ENCODE data around the gene CBX7.
A peak's percentile ranks its signal among the peaks of the same experiment; 100 is the strongest.

Gene CBX7

DNA sequence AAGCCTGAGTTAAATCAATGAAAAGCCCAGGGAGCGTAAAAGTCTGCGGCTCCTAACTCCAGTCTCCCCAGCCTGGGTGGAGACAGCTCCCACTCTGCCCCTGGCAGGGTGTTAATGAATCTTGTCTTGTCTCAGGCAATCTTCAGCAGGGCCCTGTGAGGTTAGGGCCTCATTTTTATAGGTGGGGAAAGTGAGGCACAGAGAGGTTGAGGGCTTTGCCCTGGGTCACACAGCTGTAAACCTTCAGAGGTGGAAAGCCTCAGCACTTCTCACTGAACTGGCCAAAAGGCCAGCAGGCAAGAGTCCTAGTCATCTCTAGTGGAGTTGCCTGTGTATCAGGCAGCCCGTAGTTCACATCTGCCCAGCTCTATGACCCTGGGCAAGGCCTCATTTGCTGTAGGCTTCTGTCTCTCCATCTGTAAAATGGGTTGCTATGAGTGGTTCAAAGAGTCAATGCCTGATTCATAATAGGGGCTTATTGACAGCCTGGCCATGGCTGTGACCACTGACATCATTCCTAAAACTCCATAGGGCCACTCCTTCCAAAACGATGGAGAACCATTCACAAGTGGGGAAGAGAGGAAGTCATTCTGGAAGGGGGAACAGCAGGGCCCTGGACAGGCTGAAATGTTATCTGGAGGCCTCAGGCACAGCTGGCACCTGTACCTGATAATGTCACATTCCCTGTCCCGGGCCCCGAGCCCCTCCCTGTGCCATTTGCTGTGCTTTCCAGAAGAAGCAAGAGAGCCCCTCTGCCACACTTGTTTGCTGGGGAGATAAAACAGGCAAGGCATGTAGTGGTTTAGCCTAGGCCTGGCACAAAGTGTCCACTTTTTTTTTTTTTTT lies 6.0 kb downstream of the CBX7 start:
- DNase-seq, result no peak

GRCh38 chr22:39144101-39144767 lies 8.2 kb downstream of the CBX7 start:
- DNase-seq, result peak; percentile 42

GRCh38 chr22:39142088-39142680 lies 10.3 kb downstream of the CBX7 start:
- DNase-seq, result no peak

DNA sequence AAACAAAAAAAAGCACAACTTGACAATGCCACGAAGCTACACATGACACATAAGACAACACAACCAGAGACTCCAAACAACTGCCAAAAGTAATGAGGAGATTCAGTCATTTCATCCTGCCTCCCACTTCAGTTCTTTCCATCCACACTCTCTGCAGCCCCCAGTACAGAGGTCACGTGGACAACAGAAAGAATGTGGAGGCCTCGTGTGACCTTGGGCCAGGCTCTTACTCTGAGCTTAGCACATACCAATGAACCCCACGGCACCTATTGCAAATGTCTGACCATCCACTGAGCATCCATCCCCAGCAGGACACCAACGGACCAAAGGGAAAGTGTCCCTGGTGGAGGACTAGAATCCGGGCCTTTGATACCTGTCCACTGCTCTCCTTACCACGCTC lies 12.5 kb downstream of the CBX7 start:
- DNase-seq, result no peak

GRCh38 chr22:39138357-39138997 lies 14.0 kb downstream of the CBX7 start:
- no peak for DNase-seq

DNA sequence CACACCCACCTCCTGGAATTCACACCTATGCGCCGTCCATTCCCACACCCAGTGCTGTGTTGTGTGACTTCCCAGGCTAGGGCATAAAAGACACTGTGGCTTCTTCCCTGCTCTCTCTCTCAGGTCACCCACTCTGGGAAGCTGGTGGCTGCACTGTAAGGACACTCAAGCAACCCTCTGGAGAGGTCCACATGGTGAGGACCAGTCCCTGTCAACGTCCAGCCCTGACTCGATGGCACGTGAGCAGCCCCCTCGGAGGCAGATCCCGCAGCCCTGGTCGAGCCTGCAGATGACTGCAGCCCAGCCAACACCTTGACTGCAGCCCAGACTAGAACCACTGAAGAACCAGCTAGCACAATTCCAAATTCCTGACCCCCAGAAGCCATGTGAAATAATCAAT lies 16.2 kb downstream of the CBX7 start:
- DNase-seq, result no peak

GRCh38 chr22:39135092-39135896 lies 17.2 kb downstream of the CBX7 start:
- DNase-seq, result no peak

DNA sequence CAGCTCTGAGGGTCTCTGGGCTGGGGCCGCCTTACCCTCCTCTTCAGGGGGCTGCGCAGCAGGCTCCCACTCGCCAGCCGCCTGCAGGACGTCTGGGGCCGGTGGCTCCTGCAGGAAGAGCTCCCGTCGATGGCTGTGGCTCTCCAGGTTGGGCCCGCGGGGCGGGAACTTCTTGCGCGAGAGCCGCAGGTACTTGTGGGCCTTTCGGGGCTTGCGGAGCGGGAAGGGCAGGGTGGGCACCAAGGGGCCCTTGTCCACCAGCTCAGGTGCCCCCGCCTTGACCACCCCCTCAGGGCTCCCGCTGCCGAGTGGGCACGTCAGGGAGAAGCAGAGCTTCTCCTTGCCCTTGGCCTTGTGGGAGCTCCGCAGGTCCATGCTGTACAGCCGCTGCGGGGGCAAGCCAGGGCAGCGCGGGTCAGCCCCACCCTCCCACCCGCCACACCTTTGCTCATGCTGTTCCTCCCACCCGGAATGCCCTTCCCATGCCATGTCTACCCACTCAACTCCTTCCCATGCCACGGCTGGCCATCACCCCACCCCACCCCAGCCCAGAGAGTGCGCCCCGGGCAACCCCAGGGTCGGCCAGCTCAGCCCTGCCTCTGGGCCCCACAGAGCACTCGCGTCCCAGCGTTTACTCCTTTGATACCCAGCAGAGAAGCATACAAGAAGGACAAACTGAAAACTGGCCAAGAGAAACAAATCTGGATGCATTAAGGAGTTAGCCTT lies 18.0 kb downstream of the CBX7 start:
- DNase-seq, result no peak

GRCh38 chr22:39133871-39134270 lies 18.6 kb downstream of the CBX7 start:
- no peak for DNase-seq

GRCh38 chr22:39132871-39133524 lies 19.5 kb downstream of the CBX7 start:
- no peak for DNase-seq

DNA sequence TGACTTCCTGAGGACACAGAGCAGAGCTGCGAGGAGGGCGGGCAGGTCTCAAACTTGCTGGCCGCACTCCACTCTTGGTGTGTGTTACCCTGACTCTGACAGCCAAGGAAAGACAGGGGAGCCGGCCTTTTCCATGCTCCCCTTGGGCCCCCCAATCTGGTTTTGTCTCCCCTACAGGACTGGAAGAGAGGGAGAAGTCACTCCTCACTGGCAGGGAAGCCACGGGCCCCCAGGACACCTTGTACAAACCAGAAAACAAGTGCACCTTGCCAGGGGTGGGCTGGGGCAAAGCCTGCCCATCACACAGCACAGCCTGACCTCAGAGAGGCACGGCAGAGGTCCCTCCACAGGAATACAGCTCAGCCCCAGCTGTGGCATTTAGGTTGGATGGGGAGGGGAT lies 20.2 kb downstream of the CBX7 start:
- DNase-seq, result no peak

DNA sequence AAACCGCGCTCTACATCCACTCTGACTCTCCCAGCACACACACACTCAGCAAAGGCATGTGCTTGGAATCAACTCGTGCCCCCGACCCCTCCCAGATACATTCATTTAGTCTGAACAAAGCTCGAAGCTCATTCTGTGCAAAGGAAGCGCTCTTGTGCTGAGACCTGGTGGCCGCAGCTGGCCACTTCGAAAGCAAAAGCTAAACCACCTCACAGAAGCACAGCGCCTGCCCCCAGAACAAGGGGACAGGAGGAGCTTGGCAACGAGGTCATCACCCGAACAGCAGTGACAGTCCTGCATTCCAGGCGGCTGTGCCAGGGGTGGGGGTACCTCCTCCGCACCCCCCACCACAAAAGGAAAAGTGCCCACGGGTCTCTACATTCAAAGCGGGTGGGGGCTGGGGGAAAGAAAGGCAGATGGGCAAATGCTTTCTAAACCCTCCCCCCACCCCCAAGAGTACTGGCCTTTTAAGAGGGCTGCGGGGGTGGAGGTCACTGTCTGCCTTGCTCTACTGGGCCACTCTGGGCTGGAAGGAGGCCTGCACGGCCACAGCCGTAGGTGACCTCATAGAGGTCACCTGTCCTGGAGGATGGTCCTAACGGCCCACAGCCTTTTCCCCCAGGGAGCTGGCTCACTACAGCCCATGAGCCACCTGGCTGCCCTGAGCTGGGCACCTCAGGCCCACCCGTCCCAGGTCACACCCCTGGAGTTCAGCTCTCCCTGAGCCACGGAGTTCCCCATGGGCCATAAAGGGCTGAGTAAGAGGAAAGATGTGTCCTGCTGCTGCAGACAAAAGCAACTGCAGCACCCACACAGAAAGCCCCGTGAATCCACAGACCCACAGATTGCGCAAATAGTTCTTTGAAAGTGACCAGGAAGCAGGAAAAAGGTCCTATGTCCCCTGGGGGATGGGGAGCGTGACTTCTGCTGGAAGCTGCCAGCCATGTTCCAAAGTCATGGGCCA lies 21.3 kb downstream of the CBX7 start:
- DNase-seq, result no peak

GRCh38 chr22:39130152-39130704 lies 22.3 kb downstream of the CBX7 start:
- DNase-seq, result no peak

- DNase-seq, result no peak
Observed at GRCh38 chr22:39129746-39130145, 22.7 kb downstream of the CBX7 start.

- DNase-seq, result no peak
Observed at GRCh38 chr22:39129081-39129480, 23.4 kb downstream of the CBX7 start.

- no peak for DNase-seq
Observed at GRCh38 chr22:39128508-39128907, 24.0 kb downstream of the CBX7 start.

GRCh38 chr22:39125622-39126021 lies 26.9 kb downstream of the CBX7 start:
- no peak for DNase-seq

DNA sequence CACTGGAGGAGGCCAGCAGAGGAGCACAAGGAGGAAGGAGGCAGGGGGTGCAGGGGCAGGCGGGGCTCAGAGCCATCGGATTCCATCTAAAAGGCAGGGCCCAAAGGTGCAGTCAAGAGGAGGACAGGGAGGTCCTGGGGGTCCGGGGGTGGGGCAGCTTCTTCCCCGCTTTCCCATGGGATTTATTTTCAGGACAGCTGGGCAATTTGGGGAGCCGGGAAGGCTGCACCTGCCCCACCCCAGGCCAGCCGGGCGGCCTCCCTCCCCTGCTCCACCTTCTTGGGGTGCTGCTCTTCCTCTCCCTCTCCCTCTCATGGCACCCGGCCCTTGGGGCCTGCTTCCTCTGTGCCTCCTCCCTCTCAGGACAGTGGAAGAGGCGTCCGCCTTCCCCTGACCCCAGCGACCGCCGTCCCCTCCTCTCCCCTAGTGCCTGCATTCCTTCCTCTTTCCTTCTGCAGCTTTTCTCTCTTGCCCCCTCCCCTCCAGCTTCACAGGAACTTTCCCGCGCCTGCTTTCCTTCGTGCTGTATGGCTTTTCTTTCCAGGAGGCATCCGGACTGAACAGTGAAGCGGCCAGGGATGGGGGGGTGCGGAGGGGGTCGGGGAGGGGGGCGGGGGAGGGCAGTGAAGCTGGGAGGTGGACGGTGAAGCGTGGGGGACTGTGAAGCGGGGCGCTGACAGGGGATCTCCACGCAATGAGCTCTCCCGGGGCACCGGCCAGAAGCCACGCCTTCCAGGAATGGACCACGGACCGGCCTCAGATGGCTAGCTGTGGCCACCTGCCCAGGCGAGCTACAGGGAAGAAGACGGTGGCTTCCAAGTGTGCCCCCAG lies 28.5 kb downstream of the CBX7 start:
- DNase-seq, result no peak

Data from effector CD4-positive, alpha-beta T cell (primary cell).